PC-9 (cell line): ENCODE measurements around the gene ARMH1.
"Not testable (repeated sequence)": the region's sequence is repeated elsewhere in the genome, so short reads cannot be mapped to it uniquely, and the experiment has no call there.

Experiments
- CTCF ChIP-seq: fragments of 200-600 bp; sonication (generic); conservative IDR thresholded peaks from 2 replicates; pipeline ENCODE4 v1.6.1; 2017; ENCODE audit warnings: mixed run types, antibody characterized with exemption, mild to moderate bottlenecking, moderate library complexity
- EZH2 ChIP-seq: fragments of 200-600 bp; sonication (generic); IDR thresholded peaks from 2 replicates; pipeline ENCODE4 v1.8.0; 2017; ENCODE audit warnings: antibody characterized with exemption, low read depth

DNA sequence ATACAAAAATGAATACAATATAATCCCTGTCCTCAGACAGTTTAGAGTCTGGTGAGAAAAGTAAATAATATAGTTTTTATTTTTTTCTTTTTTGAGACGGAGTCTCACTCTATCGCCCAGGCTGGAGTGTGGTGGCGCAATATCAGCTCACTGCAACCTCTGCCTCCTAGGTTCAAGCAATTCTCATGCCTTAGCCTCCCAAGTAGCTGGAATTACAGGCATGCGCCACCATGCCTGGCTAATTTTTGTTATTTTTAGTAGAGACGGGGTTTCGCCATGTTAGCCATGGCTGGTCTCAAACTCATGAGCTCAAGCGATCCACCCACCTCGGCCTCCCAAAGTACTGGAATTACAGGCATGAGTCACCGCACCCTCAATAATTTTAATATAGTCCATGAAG, 24.9 kb downstream of the ARMH1 start:
- not testable (repeated sequence) for TF ChIP-seq CTCF, EZH2
